Measurements from ENCODE around the gene HBG2.

- no peak for TF ChIP-seq POLR2AphosphoS5 (IDR thresholded peaks at IDR 0.05; ENCODE audit: low read depth, low read length)
- TF ChIP-seq SIN3A (IDR thresholded peaks at IDR 0.05; ENCODE audit: borderline replicate concordance, insufficient read depth, low read length): no peak
Observed at GRCh38 chr11:5288108-5288905, 33.7 kb upstream of the HBG2 start.

All from PFSK-1 (cell line).